Psoas muscle (tissue), 8 donors: ENCODE measurements around the gene MYLK2. TPM values are rescaled to one million over a fixed set of nuclear protein-coding genes. Genes with fewer than 3 reads are reported as not detected.
A peak's percentile ranks its signal among the peaks of the same experiment; 100 is the strongest.

Source experiments
- ATAC-seq, 4 donors: fragments of 200-7000 bp; cut with Tn5 transposase; one replicate each; pipeline ENCODE4 v1.9.1; 2020; ENCODE audit warnings: moderate library complexity in 3 of 4, mild to moderate bottlenecking in 2 of 4
- DNase-seq, 2 donors: peaks; one replicate each; pipeline ENCODE4 v3.0.0-alpha.2; 2020
- H3K27ac ChIP-seq: fragments of 200-600 bp; one replicate; pipeline ENCODE4 v1.8.0; 2022
- H3K27me3 ChIP-seq, 3 donors: fragments of 200-600 bp in 1 of 3; one replicate each; pipeline versions ENCODE4 v1.6.1 to v1.8.0; 2013 to 2022; ENCODE audit warnings: low read length in 2 of 3, mild to moderate bottlenecking in 2 of 3, moderate library complexity in 1 of 3; ENCODE audit not compliant: insufficient read depth in 3 of 3
- H3K36me3 ChIP-seq, 2 donors: fragments of 200-600 bp in 1 of 2; one replicate each; pipeline versions ENCODE4 v1.6.1 to v1.8.0; 2013 to 2022; ENCODE audit warnings: low read depth in 1 of 2, mild to moderate bottlenecking in 1 of 2, moderate library complexity in 1 of 2; ENCODE audit not compliant: insufficient read depth in 1 of 2
- H3K4me1 ChIP-seq: fragments of 200-600 bp; one replicate; pipeline ENCODE4 v1.8.0; 2022
- H3K4me3 ChIP-seq: fragments of 200-600 bp; one replicate; pipeline ENCODE4 v1.8.0; 2022; ENCODE audit warnings: mild to moderate bottlenecking
- H3K9me3 ChIP-seq: fragments of 200-600 bp; one replicate; pipeline ENCODE4 v1.8.0; 2022
- CTCF ChIP-seq: fragments of 200-600 bp; IDR thresholded peaks from one replicate; pipeline ENCODE4 v1.8.0; 2022; ENCODE audit warnings: antibody characterized with exemption
- WGBS, 3 donors: extraction: QIAGEN DNeasy Blood & Tissue Kit; methylation state at CpG; one replicate each; pipeline versions ENCODE4 v1.1.6 to v1.1.7; 2013; 5-methylcytosine and 5-hydroxymethylcytosine counted together
- intact Hi-C, 2 donors: fragments of 100-400 bp; cut with DNase I; formaldehyde crosslinking; loops; one replicate each; pipeline versions ENCODE4 v1.11.0 to v1.14.2; 2022
- polyA plus RNA-seq, 3 donors: library from polyadenylated mRNA; stranded (reverse); fragments of 200-250 nt; gene quantifications; one replicate each; pipeline ENCODE4 v1.2.3, GENCODE V29; 2013
- total RNA-seq, 4 donors: library from RNA; stranded (reverse); fragmentation: NEBNext Ultra II Directional in 2 of 4; extraction: Animal tissue kit (Norgen Biotek cat#: 25700) in 2 of 4; gene quantifications; one replicate each; pipeline versions ENCODE4 v1.2.1 to v1.2.4, GENCODE V29; 2021 to 2023
- donor health status: healthy with polysubstance abuse.
- donor health status: DM: no; HTN: no; CAD: no; lungs with moderate emphysema.
- donor health status: Bipolar disorder and iron deficiency.
- donor health status: healthy.
- donor health status: DM: yes; HTN: yes; CAD: no.
- donor health status: DM: no; HTN: no; CAD: no.
- donor health status: DM: no; HTN: no; CAD: no.
- donor health status: DM: yes; HTN: yes; CAD: no.

The MYLK2 gene
- total and polyA plus RNA-seq, 7 donors = 30.6 to 273 (median 94.5) TPM

DNA sequence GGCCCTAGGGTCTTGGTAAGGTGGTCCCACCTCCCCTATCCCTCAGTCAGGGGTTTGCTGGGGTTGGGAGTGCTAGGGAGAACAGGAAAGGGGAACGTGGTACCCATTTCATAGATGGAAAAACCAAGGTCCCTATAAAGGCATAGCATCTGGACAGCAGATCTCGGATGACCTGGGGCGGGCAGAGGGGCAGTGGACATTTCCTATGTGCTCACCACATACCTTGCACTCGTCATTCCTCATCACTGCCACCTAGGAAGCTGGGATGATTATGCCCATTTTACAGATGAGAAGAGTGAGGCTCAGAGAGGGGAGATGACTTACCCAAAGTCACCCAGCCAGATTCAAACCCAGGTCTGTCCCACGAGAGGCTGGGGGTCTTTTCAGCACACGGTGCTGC is 12.1 kb downstream of the MYLK2 start:
- Histone ChIP-seq H3K9me3 (no peaks in the 10 kb centered on the region), H3K27ac (peak overlapping the region; percentile 23), H3K4me3 (no peak overlapping the region), H3K27me3 (no peaks in the 10 kb centered on the region), H3K36me3 (peaks cover 0 to 92% of the 10 kb centered on the region in 2 donors), H3K4me1 (peaks cover 30% of the 10 kb centered on the region)
- no peak for TF ChIP-seq CTCF
- WGBS, 3 donors = 71 to 86% (median 80%) methylated on average over 6 of the region's 6 CpGs
- ATAC-seq (no peak), DNase-seq (no peak)
- intact Hi-C loops = no loop called here

GRCh38 chr20:31831771-31832306 is 12.7 kb downstream of the MYLK2 start:
- peak in 1 of 2 donors; percentile 50 for DNase-seq
- no peak for TF ChIP-seq CTCF
- intact Hi-C loops = no loop called here
- H3K4me1 ChIP-seq = peaks cover 32% of the 10 kb centered on the region
- no peak for ATAC-seq
- no peaks in the 10 kb centered on the region for H3K27me3 ChIP-seq
- no peak overlapping the region for H3K4me3 ChIP-seq
- H3K27ac ChIP-seq = peak overlapping the region; percentile 23
- H3K36me3 ChIP-seq = peaks cover 0 to 86% of the 10 kb centered on the region in 2 donors
- WGBS, 3 donors = 44 to 71% (median 46%) methylated on average over 16 to 17 of the region's 17 CpGs
- H3K9me3 ChIP-seq = no peaks in the 10 kb centered on the region

- Histone ChIP-seq H3K27ac (peak overlapping the region; percentile 53), H3K36me3 (peaks cover 0 to 71% of the 10 kb centered on the region in 2 donors), H3K4me3 (no peak overlapping the region), H3K27me3 (no peaks in the 10 kb centered on the region), H3K4me1 (peaks cover 31% of the 10 kb centered on the region), H3K9me3 (no peaks in the 10 kb centered on the region)
- ATAC-seq (peak; percentile 38 to 63 (median 46)), DNase-seq (peak; percentile 75 to 85)
- intact Hi-C loops = no loop called here
- 56 to 62% (median 56%) methylated on average over 14 of the region's 14 CpGs for WGBS, 3 donors
- TF ChIP-seq CTCF = peak; percentile 74
Observed at GRCh38 chr20:31833130-31833930, 14.2 kb downstream of the MYLK2 start.

- Histone ChIP-seq H3K4me3 (no peak overlapping the region), H3K4me1 (peaks cover 31% of the 10 kb centered on the region), H3K27ac (peak overlapping the region; percentile 53), H3K36me3 (peaks cover 0 to 64% of the 10 kb centered on the region in 2 donors), H3K27me3 (no peaks in the 10 kb centered on the region), H3K9me3 (no peaks in the 10 kb centered on the region)
- TF ChIP-seq CTCF = no peak
- DNase-seq (no peak), ATAC-seq (no peak)
- intact Hi-C loops = no loop called here
- WGBS, 3 donors = 69 to 74% (median 71%) methylated on average over 17 to 20 of the region's 20 CpGs
Observed at GRCh38 chr20:31833931-31834521, 14.9 kb downstream of the MYLK2 start.
